A673 (cell line): ENCODE measurements around the gene NTRK1.

Source experiments
- EZH2 ChIP-seq: fragments of 200-600 bp; sonication (generic); IDR thresholded peaks from 2 replicates; pipeline ENCODE4 v1.6.1; 2017; ENCODE audit warnings: borderline replicate concordance, low read depth, mild to moderate bottlenecking, mixed read lengths, antibody characterized with exemption, low read length; ENCODE audit not compliant: poor library complexity, severe bottlenecking
- TF ChIP-seq, protein P1 (sequence below): fragments of 300-800, 200-600 bp; sonication (generic); conservative IDR thresholded peaks from 2 replicates; pipeline ENCODE4 v1.5.1; 2017; ENCODE audit warnings: low read depth, mild to moderate bottlenecking, antibody characterized with exemption, low read length, moderate library complexity, mixed read lengths

DNA sequence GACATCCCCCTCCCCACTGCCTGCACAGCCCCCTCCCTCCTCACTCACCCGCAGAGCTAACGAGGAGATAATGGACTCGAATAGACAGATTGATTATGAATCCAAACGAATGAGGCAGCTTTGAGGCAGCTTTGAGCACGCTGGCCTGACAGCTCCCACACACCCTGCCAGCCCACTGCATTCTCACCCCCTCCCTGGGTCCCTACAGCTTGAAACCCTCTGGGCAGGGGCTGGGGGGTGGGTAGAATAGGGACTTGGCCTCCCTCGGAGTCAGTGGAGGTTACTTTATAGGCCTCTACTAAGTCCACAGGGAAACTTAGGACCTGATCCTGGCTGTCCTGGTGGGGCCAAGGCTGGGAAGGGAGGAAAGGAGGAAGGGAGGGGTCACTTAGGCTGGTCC, 1.9 kb downstream of the NTRK1 start:
- TF ChIP-seq, protein P1, sequence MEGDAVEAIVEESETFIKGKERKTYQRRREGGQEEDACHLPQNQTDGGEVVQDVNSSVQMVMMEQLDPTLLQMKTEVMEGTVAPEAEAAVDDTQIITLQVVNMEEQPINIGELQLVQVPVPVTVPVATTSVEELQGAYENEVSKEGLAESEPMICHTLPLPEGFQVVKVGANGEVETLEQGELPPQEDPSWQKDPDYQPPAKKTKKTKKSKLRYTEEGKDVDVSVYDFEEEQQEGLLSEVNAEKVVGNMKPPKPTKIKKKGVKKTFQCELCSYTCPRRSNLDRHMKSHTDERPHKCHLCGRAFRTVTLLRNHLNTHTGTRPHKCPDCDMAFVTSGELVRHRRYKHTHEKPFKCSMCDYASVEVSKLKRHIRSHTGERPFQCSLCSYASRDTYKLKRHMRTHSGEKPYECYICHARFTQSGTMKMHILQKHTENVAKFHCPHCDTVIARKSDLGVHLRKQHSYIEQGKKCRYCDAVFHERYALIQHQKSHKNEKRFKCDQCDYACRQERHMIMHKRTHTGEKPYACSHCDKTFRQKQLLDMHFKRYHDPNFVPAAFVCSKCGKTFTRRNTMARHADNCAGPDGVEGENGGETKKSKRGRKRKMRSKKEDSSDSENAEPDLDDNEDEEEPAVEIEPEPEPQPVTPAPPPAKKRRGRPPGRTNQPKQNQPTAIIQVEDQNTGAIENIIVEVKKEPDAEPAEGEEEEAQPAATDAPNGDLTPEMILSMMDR, result no peak
- TF ChIP-seq EZH2, result no peak
